HepG2 (cell line): ENCODE data around the gene C5AR2. TPM values are rescaled to one million over a fixed set of nuclear protein-coding genes. Genes with fewer than 3 reads are reported as not detected.

Experiments
- ATAC-seq: fragments of 200-7000 bp; cut with Tn5 transposase; 3 replicates; pipeline ENCODE4 v1.9.1; 2020; ENCODE audit warnings: mild to moderate bottlenecking, moderate library complexity
- BruUV-seq: library from RNA; stranded (reverse); fragments of 400-500 nt; replicated peaks from 2 replicates; lab custom pipeline; 2021; lab: Mats Ljungman, UMichigan
- CTCF ChIA-PET: fragments of 300-600 bp; formaldehyde crosslinking; extraction: SDS; loops from one replicate; lab custom pipeline; 2021; ENCODE audit warnings: low total read pairs, inconsistent platforms, low intra/inter-chr PET ratio; lab: Yijun Ruan, JAX
- POLR2A ChIA-PET: fragments of 350-600 bp; sonication (Branson Sonifier 250); formaldehyde crosslinking; loops from one replicate; lab custom pipeline; 2020; ENCODE audit warnings: antibody characterized with exemption, inconsistent platforms; lab: Yijun Ruan, JAX
- DNase-seq: peaks from one replicate; pipeline ENCODE4 v3.0.0-alpha.2; 2015; ENCODE audit warnings: low spot score
- FAIRE-seq: peaks from 3 replicates; lab custom pipeline; 2011; peaks lifted over from hg19 to GRCh38; lab: Jason Lieb, UNC
- H2AFZ ChIP-seq: one replicate; pipeline ENCODE4 v1.6.1; 2011; ENCODE audit warnings: low read length, inconsistent platforms
- H3K27ac ChIP-seq: fragments of 300-600 bp; 3 replicates; pipeline ENCODE4 v1.8.0; 2011; ENCODE audit warnings: mixed run types, mild to moderate bottlenecking, mixed read lengths, low read length, inconsistent platforms; ENCODE audit not compliant: insufficient read depth; ENCODE audit errors: extremely low read length
- H3K27me3 ChIP-seq, 2 experiments: fragments of 200-600 bp in 1 of 2; 2 replicates in 1 of 2; 3 replicates in 1 of 2; pipeline versions ENCODE4 v1.6.0 to v1.8.0; 2011; ENCODE audit warnings: low read length in 2 of 2, mild to moderate bottlenecking in 2 of 2, moderate library complexity in 2 of 2, inconsistent platforms in 1 of 2; ENCODE audit not compliant: insufficient read depth in 2 of 2, control insufficient read depth in 1 of 2
- H3K36me3 ChIP-seq, 2 experiments: fragments of 200-600 bp in 1 of 2; replicated peaks in 1 of 2; 2 replicates in 1 of 2; 3 replicates in 1 of 2; pipeline versions ENCODE4 v1.5.1 to v1.8.0; 2011; ENCODE audit warnings: low read length in 2 of 2, inconsistent platforms in 1 of 2; ENCODE audit not compliant: insufficient read depth in 2 of 2, control insufficient read depth in 1 of 2
- H3K4me1 ChIP-seq: 2 replicates; pipeline ENCODE4 v1.5.1; 2012; ENCODE audit warnings: low read length, inconsistent platforms; ENCODE audit not compliant: insufficient read depth
- H3K4me2 ChIP-seq: 2 replicates; pipeline ENCODE4 v1.6.0; 2011; ENCODE audit warnings: low read depth, low read length, inconsistent platforms
- H3K4me3 ChIP-seq, 3 experiments: fragments of 200-600 bp in 1 of 3; sonication (generic), shearing (Covaris generic) in 1 of 3; replicated peaks in 1 of 3; 2 replicates each; pipeline ENCODE4 v1.5.1; 2011 to 2016; ENCODE audit warnings: low read length in 3 of 3, inconsistent platforms in 2 of 3, low read depth in 2 of 3, mild to moderate bottlenecking in 2 of 3, control low read depth in 1 of 3, mixed read lengths in 1 of 3; ENCODE audit not compliant: insufficient read depth in 1 of 3
- H3K79me2 ChIP-seq: one replicate; pipeline ENCODE4 v1.6.1; 2011; ENCODE audit warnings: low read length, inconsistent platforms; ENCODE audit not compliant: insufficient read depth
- H3K9ac ChIP-seq: 2 replicates; pipeline ENCODE4 v1.6.0; 2011; ENCODE audit warnings: mild to moderate bottlenecking, low read depth, low read length, inconsistent platforms; ENCODE audit not compliant: insufficient read depth
- H3K9me3 ChIP-seq: 2 replicates; pipeline ENCODE4 v1.5.1; 2012; ENCODE audit warnings: mild to moderate bottlenecking, low read length
- H4K20me1 ChIP-seq: 2 replicates; pipeline ENCODE4 v1.6.0; 2011; ENCODE audit warnings: inconsistent platforms, mild to moderate bottlenecking, low read length, moderate library complexity; ENCODE audit not compliant: insufficient read depth
- PHB2 ChIP-seq: fragments of 450-650 bp; IDR thresholded peaks from 2 replicates; pipeline ENCODE4 v1.6.1; 2018; ENCODE audit not compliant: partially characterized antibody
- RBFOX2 ChIP-seq: fragments of 200-400 bp; formaldehyde crosslinking; IDR thresholded peaks from 2 replicates; pipeline ENCODE4 v1.6.1; 2017; ENCODE audit warnings: low read depth, mild to moderate bottlenecking, low read length
- SNAPC2 ChIP-seq: sonication (generic); formaldehyde crosslinking; IDR thresholded peaks from 2 replicates; pipeline ENCODE4 v1.8.1; 2022; ENCODE audit warnings: mild to moderate bottlenecking, missing genetic modification reagents
- YEATS2 ChIP-seq: sonication (generic); formaldehyde crosslinking; IDR thresholded peaks from 2 replicates; pipeline ENCODE4 v1.4.0; 2020; ENCODE audit warnings: missing genetic modification reagents, borderline replicate concordance
- ZNF484 ChIP-seq: sonication (generic); formaldehyde crosslinking; IDR thresholded peaks from 2 replicates; pipeline ENCODE4 v1.5.1; 2020; ENCODE audit warnings: mild to moderate bottlenecking, low read depth, missing genetic modification reagents, borderline replicate concordance
- ZNF674 ChIP-seq: sonication (generic); formaldehyde crosslinking; IDR thresholded peaks from 2 replicates; pipeline ENCODE4 v1.5.0; 2020; ENCODE audit warnings: low read depth, mild to moderate bottlenecking, missing genetic modification reagents
- WGBS: methylation state at CpG from one replicate; pipeline ENCODE4 v1.1.6; 2017; ENCODE audit warnings: low lambda C conversion rate; 5-methylcytosine and 5-hydroxymethylcytosine counted together
- in situ Hi-C: cut with HindIII; loops from 2 replicates; pipeline ENCODE4 v1.10.0; 2017; ENCODE audit warnings: low pct_unique_long_range_greater_than_20kb; ENCODE audit not compliant: extremely low pct_ligation_motif_present
- intact Hi-C: fragments of 100-400 bp; cut with micrococcal nuclease; formaldehyde crosslinking; loops from one replicate; pipeline ENCODE4 v1.10.0; 2022; ENCODE audit not compliant: unreplicated experiment
- polyA plus RNA-seq, 8 experiments: library from polyadenylated mRNA; depleted of rRNA in 3 of 8; stranded (reverse) in 7 of 8; unstranded in 1 of 8; fragments of >200 nt; fragmentation: Illumina TruSeq in 4 of 8; extraction: Trizol in 4 of 8; gene quantifications; 2 replicates each; pipeline versions ENCODE4 v1.2.1 to v1.2.3, GENCODE V29; 2011 to 2016; ENCODE audit warnings: low read depth in 4 of 8, missing spikeins in 1 of 8, mixed read lengths in 1 of 8; ENCODE audit not compliant: insufficient read depth in 1 of 8
- total RNA-seq, 5 experiments: library from RNA; depleted of rRNA; stranded (reverse); fragments of >200 nt; fragmentation: Illumina TruSeq; extraction: Trizol; gene quantifications; 2 replicates each; pipeline ENCODE4 v1.2.3, GENCODE V29; 2016; ENCODE audit warnings: low read depth in 1 of 5
- TF ChIP-seq, protein P1 (sequence below): sonication (generic); formaldehyde crosslinking; IDR thresholded peaks from 2 replicates; pipeline ENCODE4 v1.4.0; 2020; ENCODE audit warnings: missing genetic modification reagents

The C5AR2 gene
- total and polyA plus RNA-seq, 2 of the 13 experiments (the other 11 are each of a cell fraction or from before 2014, with no cell fraction given) = 0.09 to 0.24 TPM

DNA sequence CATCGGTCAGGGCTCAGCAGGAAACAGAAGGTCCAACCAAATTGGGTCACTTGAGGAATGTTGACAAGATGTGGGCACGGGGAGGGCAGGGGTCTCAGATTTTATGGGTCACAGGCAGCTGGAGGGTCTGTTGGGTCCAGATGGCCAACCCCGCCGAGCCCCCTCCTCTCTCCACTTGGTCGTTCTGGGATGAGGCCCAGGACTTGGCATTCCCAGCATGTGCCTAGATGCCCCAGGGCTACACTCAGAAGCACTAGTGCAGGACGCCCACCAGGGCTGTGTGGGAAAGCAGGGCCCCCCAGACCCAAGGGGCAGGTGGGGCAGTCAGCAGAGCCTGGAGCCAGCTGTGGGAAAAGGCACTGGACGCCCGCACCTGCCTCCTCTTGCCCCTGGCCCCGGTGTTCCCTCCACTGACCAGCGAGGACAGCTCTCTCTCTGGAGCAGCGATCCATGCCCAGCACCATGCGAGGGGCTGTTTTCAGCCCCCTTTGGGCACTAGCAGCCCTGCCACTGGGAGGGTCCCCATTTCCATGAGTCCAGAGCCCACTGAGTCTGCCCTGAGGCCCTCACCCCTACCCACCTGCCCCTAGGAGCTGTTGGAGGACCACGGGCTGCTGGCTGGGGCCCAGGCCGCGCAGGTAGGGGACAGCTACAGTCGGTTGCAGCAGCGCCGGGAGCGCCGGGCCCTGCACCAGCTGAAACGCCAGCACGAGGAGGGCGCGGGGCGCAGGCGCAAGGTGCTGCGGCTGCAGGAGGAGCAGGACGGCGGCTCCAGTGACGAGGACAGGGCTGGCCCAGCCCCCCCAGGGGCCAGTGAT lies 43.1 kb downstream of the C5AR2 start:
- no TSS peak for BruUV-seq
- H3K4me2 ChIP-seq = no peak overlapping the region
- ATAC-seq (no peak), FAIRE-seq (no peak), DNase-seq (no peak)
- no peaks in the 10 kb centered on the region for H3K9me3 ChIP-seq
- H3K9ac ChIP-seq = no peak overlapping the region
- 0 out of 2 replicates have a peak, but pooled peaks cover 3% of the 10 kb centered on the region for H4K20me1 ChIP-seq
- no peak overlapping the region for H3K4me3 ChIP-seq
- POLR2A ChIA-PET = no interaction called here
- CTCF ChIA-PET = no interaction called here
- in situ Hi-C loops = no loop called here
- H3K79me2 ChIP-seq = no peaks in the 10 kb centered on the region
- peaks cover 48 to 70% of the 10 kb centered on the region in 2 experiments; a peak in 4 of 5 replicates for H3K36me3 ChIP-seq
- TF ChIP-seq SNAPC2 (CRISPR knock-in tag) = no peak
- TF ChIP-seq YEATS2 (CRISPR knock-in tag) = no peak
- no peak for TF ChIP-seq ZNF674 (CRISPR knock-in tag)
- no peak for TF ChIP-seq PHB2
- TF ChIP-seq RBFOX2 = peak; percentile 54
- no peak for TF ChIP-seq ZNF484 (CRISPR knock-in tag)
- TF ChIP-seq, protein P1, sequence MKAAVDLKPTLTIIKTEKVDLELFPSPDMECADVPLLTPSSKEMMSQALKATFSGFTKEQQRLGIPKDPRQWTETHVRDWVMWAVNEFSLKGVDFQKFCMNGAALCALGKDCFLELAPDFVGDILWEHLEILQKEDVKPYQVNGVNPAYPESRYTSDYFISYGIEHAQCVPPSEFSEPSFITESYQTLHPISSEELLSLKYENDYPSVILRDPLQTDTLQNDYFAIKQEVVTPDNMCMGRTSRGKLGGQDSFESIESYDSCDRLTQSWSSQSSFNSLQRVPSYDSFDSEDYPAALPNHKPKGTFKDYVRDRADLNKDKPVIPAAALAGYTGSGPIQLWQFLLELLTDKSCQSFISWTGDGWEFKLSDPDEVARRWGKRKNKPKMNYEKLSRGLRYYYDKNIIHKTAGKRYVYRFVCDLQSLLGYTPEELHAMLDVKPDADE (CRISPR knock-in tag) = no peak
- intact Hi-C loops = no loop called here
- 96% methylated on average over 16 of the region's 30 CpGs for WGBS
- no peak overlapping the region for H2AFZ ChIP-seq
- H3K27me3 ChIP-seq = no peaks in the 10 kb centered on the region
- H3K4me1 ChIP-seq = no peaks in the 10 kb centered on the region
- no peak overlapping the region for H3K27ac ChIP-seq
